PC-3 (cell line): ENCODE data around the gene GABPA.

Source experiments
- EZH2 ChIP-seq: fragments of 300-600 bp; sonication (generic); IDR thresholded peaks from one replicate; pipeline ENCODE4 v1.6.1; 2017; ENCODE audit warnings: antibody characterized with exemption, mild to moderate bottlenecking, low read length; ENCODE audit not compliant: unreplicated experiment
- EZH2phosphoT487 ChIP-seq: fragments of 300-600 bp; sonication (generic); IDR thresholded peaks from 2 replicates; pipeline ENCODE4 v1.6.1; 2018; ENCODE audit warnings: mild to moderate bottlenecking, antibody characterized with exemption, low read length, borderline replicate concordance
- TF ChIP-seq, protein P1 (sequence below): fragments of 300-600 bp; sonication (generic); conservative IDR thresholded peaks from 2 replicates; pipeline ENCODE4 v1.5.1; 2017; ENCODE audit warnings: antibody characterized with exemption, low read depth, mild to moderate bottlenecking, low read length

DNA sequence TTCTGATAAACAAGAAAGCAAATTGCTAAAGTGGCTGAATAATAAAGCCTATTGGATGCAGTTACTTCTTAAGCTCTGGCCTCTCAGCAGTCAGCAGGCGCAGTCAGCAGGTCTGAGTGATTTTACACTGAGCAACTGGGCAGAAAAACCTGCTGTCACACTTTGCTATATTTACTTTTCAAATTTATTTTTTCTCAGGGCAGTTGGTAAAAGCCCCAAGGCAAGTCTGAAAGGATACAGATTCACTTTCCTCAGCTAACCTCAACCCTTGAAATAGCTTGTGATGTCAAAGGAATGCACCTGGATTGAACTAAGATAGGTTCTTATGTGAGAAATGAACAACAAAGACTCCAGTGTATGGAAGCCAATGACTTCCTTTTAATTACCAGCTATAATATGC lies 34.0 kb upstream of the GABPA start:
- TF ChIP-seq, protein P1, sequence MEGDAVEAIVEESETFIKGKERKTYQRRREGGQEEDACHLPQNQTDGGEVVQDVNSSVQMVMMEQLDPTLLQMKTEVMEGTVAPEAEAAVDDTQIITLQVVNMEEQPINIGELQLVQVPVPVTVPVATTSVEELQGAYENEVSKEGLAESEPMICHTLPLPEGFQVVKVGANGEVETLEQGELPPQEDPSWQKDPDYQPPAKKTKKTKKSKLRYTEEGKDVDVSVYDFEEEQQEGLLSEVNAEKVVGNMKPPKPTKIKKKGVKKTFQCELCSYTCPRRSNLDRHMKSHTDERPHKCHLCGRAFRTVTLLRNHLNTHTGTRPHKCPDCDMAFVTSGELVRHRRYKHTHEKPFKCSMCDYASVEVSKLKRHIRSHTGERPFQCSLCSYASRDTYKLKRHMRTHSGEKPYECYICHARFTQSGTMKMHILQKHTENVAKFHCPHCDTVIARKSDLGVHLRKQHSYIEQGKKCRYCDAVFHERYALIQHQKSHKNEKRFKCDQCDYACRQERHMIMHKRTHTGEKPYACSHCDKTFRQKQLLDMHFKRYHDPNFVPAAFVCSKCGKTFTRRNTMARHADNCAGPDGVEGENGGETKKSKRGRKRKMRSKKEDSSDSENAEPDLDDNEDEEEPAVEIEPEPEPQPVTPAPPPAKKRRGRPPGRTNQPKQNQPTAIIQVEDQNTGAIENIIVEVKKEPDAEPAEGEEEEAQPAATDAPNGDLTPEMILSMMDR = no peak
- TF ChIP-seq EZH2 (no peak), EZH2phosphoT487 (no peak)
